ENCODE results near the gene RAD51AP2. TPM values are rescaled to one million over a fixed set of nuclear protein-coding genes. Genes with fewer than 3 reads are reported as not detected.

RAD51AP2 gene
- total and polyA plus RNA-seq, 2 of the 13 experiments (the other 11 are each of a cell fraction or from before 2014, with no cell fraction given), result 0.11 to 0.12 TPM

- TF ChIP-seq ZKSCAN5 (CRISPR knock-in tag; IDR thresholded peaks at IDR 0.05) (no peak), E2F5 (CRISPR knock-in tag; conservative IDR thresholded peaks at IDR 0.05) (no peak), EZH2 (conservative IDR thresholded peaks at IDR 0.05; ENCODE audit: low read depth, low read length) (no peak), BATF2 (CRISPR knock-in tag; IDR thresholded peaks at IDR 0.05) (no peak), RAD21 (CRISPR knock-in tag; IDR thresholded peaks at IDR 0.05) (peak; percentile 16; the same call in 1 of the 2 replicates), ZNF639 (CRISPR knock-in tag; conservative IDR thresholded peaks at IDR 0.05) (peak; percentile 83), KIAA2018 (CRISPR knock-in tag; IDR thresholded peaks at IDR 0.05; ENCODE audit: borderline replicate concordance) (peak; percentile 42; the same call in 1 of the 2 replicates), YEATS4 (CRISPR knock-in tag; IDR thresholded peaks at IDR 0.05; ENCODE audit: borderline replicate concordance) (peak; percentile 97), MTF1 (CRISPR knock-in tag; IDR thresholded peaks at IDR 0.05) (peak; percentile 84), GATAD2A (CRISPR knock-in tag; IDR thresholded peaks at IDR 0.05) (peak; percentile 85), POLR2A (IDR thresholded peaks at IDR 0.05; ENCODE audit: insufficient read depth in 1 of 2, low read depth in 2 of 2, low read length in 2 of 2) (peak; percentile 44 to 80), STAG1 (CRISPR knock-in tag; IDR thresholded peaks at IDR 0.05) (no peak)
- TF ChIP-seq, protein P1, sequence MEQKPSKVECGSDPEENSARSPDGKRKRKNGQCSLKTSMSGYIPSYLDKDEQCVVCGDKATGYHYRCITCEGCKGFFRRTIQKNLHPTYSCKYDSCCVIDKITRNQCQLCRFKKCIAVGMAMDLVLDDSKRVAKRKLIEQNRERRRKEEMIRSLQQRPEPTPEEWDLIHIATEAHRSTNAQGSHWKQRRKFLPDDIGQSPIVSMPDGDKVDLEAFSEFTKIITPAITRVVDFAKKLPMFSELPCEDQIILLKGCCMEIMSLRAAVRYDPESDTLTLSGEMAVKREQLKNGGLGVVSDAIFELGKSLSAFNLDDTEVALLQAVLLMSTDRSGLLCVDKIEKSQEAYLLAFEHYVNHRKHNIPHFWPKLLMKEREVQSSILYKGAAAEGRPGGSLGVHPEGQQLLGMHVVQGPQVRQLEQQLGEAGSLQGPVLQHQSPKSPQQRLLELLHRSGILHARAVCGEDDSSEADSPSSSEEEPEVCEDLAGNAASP (CRISPR knock-in tag; IDR thresholded peaks at IDR 0.05; ENCODE audit: borderline replicate concordance), result peak; percentile 75
- TF ChIP-seq, protein P2, sequence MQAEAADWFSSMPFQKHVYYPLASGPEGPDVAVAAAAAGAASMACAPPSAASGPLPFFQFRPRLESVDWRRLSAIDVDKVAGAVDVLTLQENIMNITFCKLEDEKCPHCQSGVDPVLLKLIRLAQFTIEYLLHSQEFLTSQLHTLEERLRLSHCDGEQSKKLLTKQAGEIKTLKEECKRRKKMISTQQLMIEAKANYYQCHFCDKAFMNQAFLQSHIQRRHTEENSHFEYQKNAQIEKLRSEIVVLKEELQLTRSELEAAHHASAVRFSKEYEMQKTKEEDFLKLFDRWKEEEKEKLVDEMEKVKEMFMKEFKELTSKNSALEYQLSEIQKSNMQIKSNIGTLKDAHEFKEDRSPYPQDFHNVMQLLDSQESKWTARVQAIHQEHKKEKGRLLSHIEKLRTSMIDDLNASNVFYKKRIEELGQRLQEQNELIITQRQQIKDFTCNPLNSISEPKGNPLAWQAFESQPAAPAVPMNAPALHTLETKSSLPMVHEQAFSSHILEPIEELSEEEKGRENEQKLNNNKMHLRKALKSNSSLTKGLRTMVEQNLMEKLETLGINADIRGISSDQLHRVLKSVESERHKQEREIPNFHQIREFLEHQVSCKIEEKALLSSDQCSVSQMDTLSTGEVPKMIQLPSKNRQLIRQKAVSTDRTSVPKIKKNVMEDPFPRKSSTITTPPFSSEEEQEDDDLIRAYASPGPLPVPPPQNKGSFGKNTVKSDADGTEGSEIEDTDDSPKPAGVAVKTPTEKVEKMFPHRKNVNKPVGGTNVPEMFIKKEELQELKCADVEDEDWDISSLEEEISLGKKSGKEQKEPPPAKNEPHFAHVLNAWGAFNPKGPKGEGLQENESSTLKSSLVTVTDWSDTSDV (CRISPR knock-in tag; IDR thresholded peaks at IDR 0.05), result no peak
These were observed 22.0 kb upstream of the RAD51AP2 start, which contains the start of gene VSNL1 (continued) for GRCh38 chr2:17540093-17540812.

Measured in HepG2 (cell line).